ENCODE measurements around the gene LRRC40.

Gene LRRC40

GRCh38 chr1:70109241-70109640, 96.1 kb downstream of the LRRC40 start:
- DNase-seq: no peak

- no peak for DNase-seq
Observed at GRCh38 chr1:70103770-70104169, 101.6 kb downstream of the LRRC40 start.

GRCh38 chr1:70101774-70102173, 103.6 kb downstream of the LRRC40 start:
- no peak for DNase-seq

- DNase-seq: no peak
Observed at GRCh38 chr1:70101231-70101630, 104.1 kb downstream of the LRRC40 start.

Data from hippocampal formation (tissue), 2 donors.